ENCODE results near the gene TDRD9. TPM values are rescaled to one million over a fixed set of nuclear protein-coding genes. Genes with fewer than 3 reads are reported as not detected.

The TDRD9 gene
- total RNA-seq, 4 donors from 2014 or later: 2.0 to 3.2 (median 2.6) TPM

GRCh38 chr14:104080376-104081260, 152.4 kb downstream of the TDRD9 start:
- intact Hi-C loops (cut with DNase I): no loop called here
- Histone ChIP-seq H3K27me3 (peaks cover 0 to 50% (median 2%) of the 10 kb centered on the region in 4 donors), H3K4me3 (no peak overlapping the region), H3K36me3 (no peaks in the 10 kb centered on the region), H3K9me3 (no peaks in the 10 kb centered on the region), H3K4me1 (peaks cover 9 to 16% (median 10%) of the 10 kb centered on the region in 4 donors), H3K27ac (replicated peaks in 1 of 4) (no peak overlapping the region)
- WGBS: 90% methylated on average over 23 of the region's 23 CpGs
- TF ChIP-seq EP300 (IDR thresholded peaks at IDR 0.05) (no peak), CTCF (IDR thresholded peaks at IDR 0.05) (no peak), POLR2AphosphoS5 (IDR thresholded peaks at IDR 0.05) (no peak), POLR2A (IDR thresholded peaks at IDR 0.05; ENCODE audit: low read depth) (no peak)
- no peak for DNase-seq (ENCODE audit: extremely low spot score)

GRCh38 chr14:104081261-104081835, 153.1 kb downstream of the TDRD9 start:
- intact Hi-C loops (cut with DNase I): no loop called here
- DNase-seq (ENCODE audit: extremely low spot score): no peak
- TF ChIP-seq POLR2AphosphoS5 (IDR thresholded peaks at IDR 0.05) (no peak), EP300 (IDR thresholded peaks at IDR 0.05) (no peak), POLR2A (IDR thresholded peaks at IDR 0.05; ENCODE audit: low read depth) (no peak), CTCF (IDR thresholded peaks at IDR 0.05) (no peak)
- H3K4me3 ChIP-seq: no peak overlapping the region
- peaks cover 13 to 21% (median 14%) of the 10 kb centered on the region in 4 donors for H3K4me1 ChIP-seq
- no peaks in the 10 kb centered on the region for H3K36me3 ChIP-seq
- H3K9me3 ChIP-seq: no peaks in the 10 kb centered on the region
- H3K27ac ChIP-seq (replicated peaks in 1 of 4): no peak overlapping the region
- WGBS: 88% methylated on average over 16 of the region's 17 CpGs
- H3K27me3 ChIP-seq: peaks cover 0 to 54% (median 10%) of the 10 kb centered on the region in 4 donors

GRCh38 chr14:104081951-104082464, 153.8 kb downstream of the TDRD9 start:
- no peaks in the 10 kb centered on the region for H3K36me3 ChIP-seq
- DNase-seq (ENCODE audit: extremely low spot score): no peak
- 91% methylated on average over 9 of the region's 15 CpGs for WGBS
- peaks cover 13 to 21% (median 14%) of the 10 kb centered on the region in 4 donors for H3K4me1 ChIP-seq
- no peak overlapping the region for H3K27ac ChIP-seq (replicated peaks in 1 of 4)
- H3K4me3 ChIP-seq: no peak overlapping the region
- intact Hi-C loops (cut with DNase I): no loop called here
- H3K9me3 ChIP-seq: no peaks in the 10 kb centered on the region
- TF ChIP-seq POLR2A (IDR thresholded peaks at IDR 0.05; ENCODE audit: low read depth) (no peak), EP300 (IDR thresholded peaks at IDR 0.05) (no peak), CTCF (IDR thresholded peaks at IDR 0.05) (no peak), POLR2AphosphoS5 (IDR thresholded peaks at IDR 0.05) (no peak)
- H3K27me3 ChIP-seq: peaks cover 0 to 61% (median 10%) of the 10 kb centered on the region in 4 donors

- TF ChIP-seq EP300 (IDR thresholded peaks at IDR 0.05) (no peak), POLR2AphosphoS5 (IDR thresholded peaks at IDR 0.05) (no peak), POLR2A (IDR thresholded peaks at IDR 0.05; ENCODE audit: low read depth) (no peak), CTCF (IDR thresholded peaks at IDR 0.05) (no peak)
- Histone ChIP-seq H3K4me3 (no peak overlapping the region), H3K27ac (replicated peaks in 1 of 4) (no peak overlapping the region), H3K27me3 (peaks cover 0 to 69% (median 10%) of the 10 kb centered on the region in 4 donors), H3K9me3 (no peaks in the 10 kb centered on the region), H3K4me1 (peaks cover 9 to 19% (median 13%) of the 10 kb centered on the region in 4 donors), H3K36me3 (no peaks in the 10 kb centered on the region)
- no peak for DNase-seq (ENCODE audit: extremely low spot score)
- intact Hi-C loops (cut with DNase I): no loop called here
- WGBS: 57% methylated on average over 12 of the region's 12 CpGs
Observed at GRCh38 chr14:104082807-104083206, 154.6 kb downstream of the TDRD9 start.

Measured in esophagus muscularis mucosa (tissue), 4 donors.